Smooth muscle cell (in vitro differentiated cells): ENCODE data around the gene CDKN1A. TPM values are rescaled to one million over a fixed set of nuclear protein-coding genes. Genes with fewer than 3 reads are reported as not detected.

Experiments used
- DNase-seq: peaks from one replicate; lab custom pipeline; 2025; ENCODE audit not compliant: unreplicated experiment; lab: John Stamatoyannopoulos, UW
- H2AFZ ChIP-seq: fragments of 200-600 bp; sonication (generic); 2 replicates; pipeline ENCODE4 v1.6.0; 2016; ENCODE audit warnings: antibody characterized with exemption, low read depth, mild to moderate bottlenecking
- H3F3A ChIP-seq: fragments of 200-600 bp; sonication (generic); 2 replicates; pipeline ENCODE4 v1.6.0; 2017; ENCODE audit warnings: antibody characterized with exemption, low read depth
- H3K27ac ChIP-seq: fragments of 200-600 bp; sonication (generic); 2 replicates; pipeline ENCODE4 v1.5.1; 2016; ENCODE audit warnings: low read depth, mild to moderate bottlenecking
- H3K27me3 ChIP-seq: fragments of 200-600 bp; sonication (generic); 2 replicates; pipeline ENCODE4 v1.6.1; 2016; ENCODE audit warnings: low read depth, mild to moderate bottlenecking
- H3K36me3 ChIP-seq: fragments of 200-600 bp; sonication (generic); 2 replicates; pipeline ENCODE4 v1.5.1; 2016; ENCODE audit warnings: low read depth
- H3K4me1 ChIP-seq: fragments of 200-600 bp; sonication (generic); 2 replicates; pipeline ENCODE4 v1.5.1; 2016; ENCODE audit warnings: low read depth
- H3K4me2 ChIP-seq: fragments of 200-600 bp; sonication (generic); 2 replicates; pipeline ENCODE4 v1.6.0; 2016; ENCODE audit warnings: mild to moderate bottlenecking
- H3K4me3 ChIP-seq: fragments of 200-600 bp; sonication (generic); 2 replicates; pipeline ENCODE4 v1.5.1; 2016; ENCODE audit warnings: mild to moderate bottlenecking
- H3K79me2 ChIP-seq: fragments of 200-600 bp; sonication (generic); 2 replicates; pipeline ENCODE4 v1.6.0; 2016; ENCODE audit warnings: low read depth, mild to moderate bottlenecking
- H3K9ac ChIP-seq: fragments of 200-600 bp; sonication (generic); 2 replicates; pipeline ENCODE4 v1.6.0; 2016; ENCODE audit warnings: low read depth
- H3K9me3 ChIP-seq: fragments of 200-600 bp; sonication (generic); replicated peaks from 2 replicates; pipeline ENCODE4 v1.5.1; 2016; ENCODE audit warnings: low read depth
- H4K20me1 ChIP-seq: fragments of 200-600 bp; sonication (generic); 2 replicates; pipeline ENCODE4 v1.6.0; 2016; ENCODE audit warnings: low read depth
- CTCF ChIP-seq: fragments of 200-600 bp; sonication (generic); IDR thresholded peaks from 2 replicates; pipeline ENCODE4 v1.5.1; 2017; ENCODE audit warnings: borderline replicate concordance, mild to moderate bottlenecking, antibody characterized with exemption; ENCODE audit not compliant: insufficient read depth, poor library complexity, severe bottlenecking
- WGBS: methylation state at CpG from one replicate; pipeline ENCODE4 v1.1.7; 2016; ENCODE audit warnings: low lambda C conversion rate; 5-methylcytosine and 5-hydroxymethylcytosine counted together
- polyA plus RNA-seq: library from polyadenylated mRNA; unstranded; fragments of >200 nt; fragmentation: Nextera tagmentation; extraction: Ambion mirVana; gene quantifications from 2 replicates; pipeline ENCODE4 v1.2.1, GENCODE V29; 2016
- total RNA-seq: library from RNA; depleted of rRNA; stranded (reverse); fragments of >200 nt; gene quantifications from 2 replicates; pipeline ENCODE4 v1.2.3, GENCODE V29; 2014

The CDKN1A gene
- total and polyA plus RNA-seq, 2 experiments from 2014 or later, result 859 to 1,633 TPM

GRCh38 chr6:36730424-36731380, 52.2 kb downstream of the CDKN1A start:
- TF ChIP-seq CTCF, result no peak
- DNase-seq, result no peak
- no peak overlapping the region for H3K4me2 ChIP-seq
- H3K79me2 ChIP-seq, result no peaks in the 10 kb centered on the region
- 77% methylated on average over 14 of the region's 15 CpGs for WGBS
- no peak overlapping the region for H3K9ac ChIP-seq
- no peak overlapping the region for H3K27ac ChIP-seq
- no peak overlapping the region for H2AFZ ChIP-seq
- no peak overlapping the region for H3K4me3 ChIP-seq
- H4K20me1 ChIP-seq, result peaks cover 4% of the 10 kb centered on the region
- no peaks in the 10 kb centered on the region for H3F3A ChIP-seq
- H3K9me3 ChIP-seq, result no peaks in the 10 kb centered on the region
- no peaks in the 10 kb centered on the region for H3K36me3 ChIP-seq
- no peaks in the 10 kb centered on the region for H3K27me3 ChIP-seq
- H3K4me1 ChIP-seq, result peaks cover 3% of the 10 kb centered on the region

GRCh38 chr6:36731622-36732310, 53.3 kb downstream of the CDKN1A start:
- Histone ChIP-seq H3K4me3 (no peak overlapping the region), H3F3A (no peaks in the 10 kb centered on the region), H3K36me3 (no peaks in the 10 kb centered on the region), H3K27me3 (no peaks in the 10 kb centered on the region), H2AFZ (no peak overlapping the region), H4K20me1 (peaks cover 4% of the 10 kb centered on the region), H3K79me2 (no peaks in the 10 kb centered on the region), H3K4me2 (no peak overlapping the region), H3K4me1 (peaks cover 3% of the 10 kb centered on the region), H3K27ac (no peak overlapping the region), H3K9ac (no peak overlapping the region), H3K9me3 (no peaks in the 10 kb centered on the region)
- no peak for DNase-seq
- TF ChIP-seq CTCF, result no peak
- WGBS, result 92% methylated on average over 12 of the region's 12 CpGs

GRCh38 chr6:36733300-36733699, 54.8 kb downstream of the CDKN1A start:
- H3K27ac ChIP-seq, result no peak overlapping the region
- TF ChIP-seq CTCF, result no peak
- H3K4me2 ChIP-seq, result no peak overlapping the region
- H4K20me1 ChIP-seq, result no peaks in the 10 kb centered on the region
- H3F3A ChIP-seq, result no peaks in the 10 kb centered on the region
- no peak for DNase-seq
- H2AFZ ChIP-seq, result no peak overlapping the region
- H3K4me3 ChIP-seq, result no peak overlapping the region
- no peaks in the 10 kb centered on the region for H3K4me1 ChIP-seq
- H3K79me2 ChIP-seq, result no peaks in the 10 kb centered on the region
- H3K27me3 ChIP-seq, result no peaks in the 10 kb centered on the region
- no peaks in the 10 kb centered on the region for H3K9me3 ChIP-seq
- 93% methylated on average over 5 of the region's 5 CpGs for WGBS
- H3K9ac ChIP-seq, result no peak overlapping the region
- no peaks in the 10 kb centered on the region for H3K36me3 ChIP-seq
